Fibroblast of mammary gland (primary cell): Measurements from ENCODE around the gene RAB29.

ENCODE experiments used
- DNase-seq: peaks from one replicate; pipeline ENCODE4 v3.0.0-alpha.2; 2010; ENCODE audit warnings: low read depth
- H3K4me3 ChIP-seq: 2 replicates; pipeline ENCODE4 v1.5.1; 2011; ENCODE audit warnings: low read depth, mild to moderate bottlenecking, low read length, moderate library complexity; ENCODE audit not compliant: control insufficient read depth
- TF ChIP-seq, protein P1 (sequence below): conservative IDR thresholded peaks from 2 replicates; pipeline ENCODE4 v1.5.1; 2011; ENCODE audit warnings: low read depth, low read length, inconsistent platforms; ENCODE audit not compliant: control insufficient read depth, insufficient read depth

The RAB29 gene

GRCh38 chr1:205798577-205798976 is 23.3 kb upstream of the RAB29 start:
- H3K4me3 ChIP-seq = no peak overlapping the region
- TF ChIP-seq, protein P1, sequence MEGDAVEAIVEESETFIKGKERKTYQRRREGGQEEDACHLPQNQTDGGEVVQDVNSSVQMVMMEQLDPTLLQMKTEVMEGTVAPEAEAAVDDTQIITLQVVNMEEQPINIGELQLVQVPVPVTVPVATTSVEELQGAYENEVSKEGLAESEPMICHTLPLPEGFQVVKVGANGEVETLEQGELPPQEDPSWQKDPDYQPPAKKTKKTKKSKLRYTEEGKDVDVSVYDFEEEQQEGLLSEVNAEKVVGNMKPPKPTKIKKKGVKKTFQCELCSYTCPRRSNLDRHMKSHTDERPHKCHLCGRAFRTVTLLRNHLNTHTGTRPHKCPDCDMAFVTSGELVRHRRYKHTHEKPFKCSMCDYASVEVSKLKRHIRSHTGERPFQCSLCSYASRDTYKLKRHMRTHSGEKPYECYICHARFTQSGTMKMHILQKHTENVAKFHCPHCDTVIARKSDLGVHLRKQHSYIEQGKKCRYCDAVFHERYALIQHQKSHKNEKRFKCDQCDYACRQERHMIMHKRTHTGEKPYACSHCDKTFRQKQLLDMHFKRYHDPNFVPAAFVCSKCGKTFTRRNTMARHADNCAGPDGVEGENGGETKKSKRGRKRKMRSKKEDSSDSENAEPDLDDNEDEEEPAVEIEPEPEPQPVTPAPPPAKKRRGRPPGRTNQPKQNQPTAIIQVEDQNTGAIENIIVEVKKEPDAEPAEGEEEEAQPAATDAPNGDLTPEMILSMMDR = no peak
- no peak for DNase-seq

DNA sequence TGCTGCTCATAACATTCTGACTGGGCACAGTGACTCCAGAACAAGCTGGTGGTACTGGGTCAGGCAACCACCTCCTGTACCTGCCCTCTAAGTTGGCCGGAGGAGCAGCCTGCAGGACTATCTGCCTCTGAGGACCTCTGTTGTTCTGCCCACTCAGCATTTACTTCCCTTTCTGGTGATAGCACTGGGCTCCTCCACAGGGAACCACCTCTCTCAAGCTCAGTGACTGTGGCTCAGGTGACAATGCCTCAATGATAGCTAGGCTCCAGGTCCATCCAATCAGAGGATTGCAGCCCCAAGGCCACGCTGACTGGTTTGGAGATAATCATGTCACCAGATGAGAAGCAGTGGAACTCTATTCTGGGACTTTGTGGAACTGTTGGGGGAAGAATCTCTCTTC is 21.9 kb upstream of the RAB29 start:
- TF ChIP-seq, protein P1 = no peak
- DNase-seq = no peak
- H3K4me3 ChIP-seq = no peak overlapping the region

DNA sequence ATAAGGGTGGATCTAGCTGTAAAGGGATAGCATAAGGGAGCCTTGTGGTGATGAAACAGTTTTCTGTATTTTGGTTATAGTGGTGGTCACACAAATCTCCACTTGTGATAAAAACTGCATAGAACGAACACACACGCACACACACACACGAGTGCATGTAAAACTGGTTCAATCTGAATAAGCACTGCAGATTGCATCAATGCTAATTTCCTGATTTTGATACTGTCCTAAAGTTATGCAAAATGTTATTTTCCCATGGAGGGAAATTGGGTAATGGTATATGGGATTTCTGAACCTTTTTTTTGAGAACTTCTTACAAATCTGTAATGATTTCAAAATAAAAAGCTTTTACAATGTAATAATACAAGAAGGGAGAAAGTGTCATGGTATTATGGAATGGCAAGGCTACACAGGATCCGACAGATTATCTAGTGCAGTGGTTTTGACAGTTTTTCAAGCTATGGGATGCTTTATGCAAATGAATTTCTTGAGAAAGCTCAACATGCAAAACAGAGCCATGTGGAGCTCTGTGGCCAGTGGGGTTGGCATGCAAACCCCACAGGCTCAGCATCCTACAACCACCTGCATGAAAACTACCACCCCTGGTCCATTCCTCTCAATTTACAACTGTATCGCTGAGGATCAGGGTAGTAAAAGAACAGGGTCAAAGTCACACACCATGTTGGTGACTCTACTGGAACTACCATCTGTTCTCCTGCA is 18.9 kb upstream of the RAB29 start:
- H3K4me3 ChIP-seq = no peak overlapping the region

GRCh38 chr1:205792961-205793673 is 17.8 kb upstream of the RAB29 start:
- H3K4me3 ChIP-seq = no peak overlapping the region
- TF ChIP-seq, protein P1 = no peak
- no peak for DNase-seq

More for the DNA sequence above, 18.9 kb upstream of the RAB29 start:
- DNase-seq = no peak
- TF ChIP-seq, protein P1 = no peak

- TF ChIP-seq, protein P1 = no peak
- DNase-seq = no peak
- H3K4me3 ChIP-seq = no peak overlapping the region
Observed at GRCh38 chr1:205792481-205792881, 17.2 kb upstream of the RAB29 start.

GRCh38 chr1:205791568-205792180 is 16.4 kb upstream of the RAB29 start:
- peak; percentile 47 for DNase-seq
- H3K4me3 ChIP-seq = no peak overlapping the region

More at GRCh38 chr1:205791568-205792180, 16.4 kb upstream of the RAB29 start:
- TF ChIP-seq, protein P1 = peak; percentile 83
